ENCODE measurements around the gene GIMAP1. TPM values are rescaled to one million over a fixed set of nuclear protein-coding genes. Genes with fewer than 3 reads are reported as not detected.

Gene GIMAP1
- total RNA-seq, 1 donor from 2014 or later, result 18.8 TPM

DNA sequence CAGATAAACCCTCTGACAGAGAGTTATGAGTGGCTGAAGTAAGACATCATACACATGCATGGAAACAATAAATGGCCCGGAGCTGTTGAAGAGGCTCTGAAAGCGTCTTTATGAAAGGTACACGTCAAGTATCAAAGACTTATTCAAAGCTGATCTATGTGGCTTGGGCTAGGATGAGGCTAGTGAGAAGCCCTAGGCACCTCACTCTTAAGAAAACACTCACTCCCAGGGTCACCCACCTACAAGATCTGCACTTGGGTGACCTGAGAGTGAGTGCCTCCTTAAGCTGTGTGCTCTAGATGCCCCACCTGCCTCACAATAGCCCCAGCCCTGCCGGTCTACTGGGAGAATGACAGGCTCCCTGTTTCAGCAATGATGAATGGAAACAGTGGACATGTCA, 1.1 kb upstream of the GIMAP1 start:
- Histone ChIP-seq H3K27ac (peak overlapping the region; percentile 85), H3K36me3 (peaks cover 10% of the 10 kb centered on the region), H3K4me1 (peaks cover 22% of the 10 kb centered on the region), H3K4me3 (peak overlapping the region; percentile 67), H3K27me3 (ENCODE audit: low read depth) (no peaks in the 10 kb centered on the region), H3K9me3 (peaks cover 10% of the 10 kb centered on the region)
- intact Hi-C loops (cut with DNase I), result no loop called here
- DNase-seq, result no peak
- TF ChIP-seq, protein P1, sequence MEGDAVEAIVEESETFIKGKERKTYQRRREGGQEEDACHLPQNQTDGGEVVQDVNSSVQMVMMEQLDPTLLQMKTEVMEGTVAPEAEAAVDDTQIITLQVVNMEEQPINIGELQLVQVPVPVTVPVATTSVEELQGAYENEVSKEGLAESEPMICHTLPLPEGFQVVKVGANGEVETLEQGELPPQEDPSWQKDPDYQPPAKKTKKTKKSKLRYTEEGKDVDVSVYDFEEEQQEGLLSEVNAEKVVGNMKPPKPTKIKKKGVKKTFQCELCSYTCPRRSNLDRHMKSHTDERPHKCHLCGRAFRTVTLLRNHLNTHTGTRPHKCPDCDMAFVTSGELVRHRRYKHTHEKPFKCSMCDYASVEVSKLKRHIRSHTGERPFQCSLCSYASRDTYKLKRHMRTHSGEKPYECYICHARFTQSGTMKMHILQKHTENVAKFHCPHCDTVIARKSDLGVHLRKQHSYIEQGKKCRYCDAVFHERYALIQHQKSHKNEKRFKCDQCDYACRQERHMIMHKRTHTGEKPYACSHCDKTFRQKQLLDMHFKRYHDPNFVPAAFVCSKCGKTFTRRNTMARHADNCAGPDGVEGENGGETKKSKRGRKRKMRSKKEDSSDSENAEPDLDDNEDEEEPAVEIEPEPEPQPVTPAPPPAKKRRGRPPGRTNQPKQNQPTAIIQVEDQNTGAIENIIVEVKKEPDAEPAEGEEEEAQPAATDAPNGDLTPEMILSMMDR (IDR thresholded peaks at IDR 0.05), result no peak
- ATAC-seq, result peak in 1 of 2 donors; percentile 27

GRCh38 chr7:150715738-150716137, 675 bp upstream of the GIMAP1 start:
- Histone ChIP-seq H3K27ac (peak overlapping the region; percentile 85), H3K4me3 (peak overlapping the region; percentile 67), H3K27me3 (ENCODE audit: low read depth) (no peaks in the 10 kb centered on the region), H3K36me3 (peaks cover 15% of the 10 kb centered on the region), H3K9me3 (peaks cover 10% of the 10 kb centered on the region), H3K4me1 (peaks cover 22% of the 10 kb centered on the region)
- DNase-seq, result no peak
- intact Hi-C loops (cut with DNase I), result no loop called here
- peak in 1 of 2 donors; percentile 18 for ATAC-seq
- TF ChIP-seq, protein P1 (IDR thresholded peaks at IDR 0.05), result no peak

GRCh38 chr7:150716939-150717338, 526 bp downstream of the GIMAP1 start:
- peak overlapping the region; percentile 85 for H3K27ac ChIP-seq
- DNase-seq (no peak), ATAC-seq (no peak)
- H3K4me1 ChIP-seq, result peaks cover 22% of the 10 kb centered on the region
- peak overlapping the region; percentile 67 for H3K4me3 ChIP-seq
- TF ChIP-seq, protein P1 (IDR thresholded peaks at IDR 0.05), result no peak
- H3K9me3 ChIP-seq, result peaks cover 10% of the 10 kb centered on the region
- H3K36me3 ChIP-seq, result peaks cover 22% of the 10 kb centered on the region
- intact Hi-C loops (cut with DNase I), result no loop called here
- no peaks in the 10 kb centered on the region for H3K27me3 ChIP-seq (ENCODE audit: low read depth)

- Histone ChIP-seq H3K4me3 (peak overlapping the region; percentile 67), H3K27ac (peak overlapping the region; percentile 85), H3K36me3 (peaks cover 29% of the 10 kb centered on the region), H3K27me3 (ENCODE audit: low read depth) (no peaks in the 10 kb centered on the region), H3K4me1 (peaks cover 22% of the 10 kb centered on the region), H3K9me3 (peaks cover 3% of the 10 kb centered on the region)
- intact Hi-C loops (cut with DNase I), result no loop called here
- TF ChIP-seq, protein P1 (IDR thresholded peaks at IDR 0.05), result no peak
- ATAC-seq (peak in 1 of 2 donors; percentile 32), DNase-seq (no peak)
Measured at GRCh38 chr7:150717814-150718420, 1.5 kb downstream of the GIMAP1 start.

GRCh38 chr7:150719436-150719835, 3.0 kb downstream of the GIMAP1 start:
- ATAC-seq (no peak), DNase-seq (no peak)
- intact Hi-C loops (cut with DNase I), result no loop called here
- Histone ChIP-seq H3K4me3 (peak overlapping the region; percentile 67), H3K27me3 (ENCODE audit: low read depth) (no peaks in the 10 kb centered on the region), H3K4me1 (peaks cover 22% of the 10 kb centered on the region), H3K27ac (no peak overlapping the region), H3K36me3 (peaks cover 29% of the 10 kb centered on the region), H3K9me3 (no peaks in the 10 kb centered on the region)
- TF ChIP-seq, protein P1 (IDR thresholded peaks at IDR 0.05), result no peak
